T-cell (primary cell): ENCODE results near the gene GRIN2A. TPM values are rescaled to one million over a fixed set of nuclear protein-coding genes. Genes with fewer than 3 reads are reported as not detected.

Source experiments
- ATAC-seq, 4 experiments: fragments of 200-7000 bp in 3 of 4; fragments of 150-1000 bp in 1 of 4; cut with Tn5 transposase; replicated peaks in 1 of 4; 1 replicate in 3 of 4; 2 replicates in 1 of 4; pipeline ENCODE4 v1.10.0; 2021; ENCODE audit warnings: moderate library complexity in 3 of 4, mild to moderate bottlenecking in 2 of 4, moderate number of reproducible peaks in 1 of 4
- CTCF ChIA-PET, 2 donors: fragments of 300-600 bp; sonication (Branson Sonifier 250); formaldehyde crosslinking; loops; one replicate each; lab custom pipeline; 2022; ENCODE audit warnings: antibody characterized with exemption in 2 of 2; lab: Charles Lee
- POLR2A ChIA-PET, 2 donors: fragments of 300-600 bp; sonication (Branson Sonifier 250); formaldehyde crosslinking; loops; one replicate each; lab custom pipeline; 2022; ENCODE audit warnings: antibody characterized with exemption in 2 of 2; lab: Charles Lee
- DNase-seq, 35 experiments: peaks; one replicate each; pipeline versions ENCODE4 v3.0.0 to v3.0.0-alpha.2; 2013 to 2023
- H3K27ac ChIP-seq: one replicate; pipeline ENCODE4 v1.5.1; 2013; ENCODE audit warnings: low read length
- H3K27me3 ChIP-seq, 2 experiments: replicated peaks in 1 of 2; 1 replicate in 1 of 2; 2 replicates in 1 of 2; pipeline versions ENCODE4 v1.6.1 to v1.7.0; 2013; ENCODE audit warnings: low read length in 1 of 2, mixed read lengths in 1 of 2; ENCODE audit not compliant: control insufficient read depth in 2 of 2, insufficient read depth in 2 of 2; ENCODE audit errors: extremely low read depth in 1 of 2
- H3K36me3 ChIP-seq, 2 donors: 1 replicate in 1 of 2; 2 replicates in 1 of 2; pipeline versions ENCODE4 v1.6.1 to v1.7.0; 2013; ENCODE audit warnings: low read length in 1 of 2; ENCODE audit not compliant: control insufficient read depth in 2 of 2, insufficient read depth in 1 of 2; ENCODE audit errors: extremely low read depth in 1 of 2
- H3K4me1 ChIP-seq, 2 experiments: 1 replicate in 1 of 2; 2 replicates in 1 of 2; pipeline versions ENCODE4 v1.6.1 to v1.7.0; 2013; ENCODE audit warnings: low read length in 2 of 2, mixed read lengths in 1 of 2; ENCODE audit not compliant: insufficient read depth in 2 of 2, control insufficient read depth in 1 of 2; ENCODE audit errors: extremely low read depth in 1 of 2
- H3K4me3 ChIP-seq, 2 donors: 1 replicate in 1 of 2; 2 replicates in 1 of 2; pipeline versions ENCODE4 v1.5.1 to v1.7.0; 2013; ENCODE audit warnings: mild to moderate bottlenecking in 2 of 2, low read length in 1 of 2, moderate library complexity in 1 of 2; ENCODE audit not compliant: control insufficient read depth in 1 of 2; ENCODE audit errors: extremely low read depth in 1 of 2
- H3K9me3 ChIP-seq: 2 replicates; pipeline ENCODE4 v1.7.0; 2013
- H3K27ac Mint-ChIP-seq, 2 donors: one replicate each; pipeline ENCODE4 v1.8.0; 2020 to 2021; ENCODE audit warnings: mild to moderate bottlenecking in 2 of 2, mixed read lengths in 2 of 2
- H3K27me3 Mint-ChIP-seq, 2 donors: one replicate each; pipeline ENCODE4 v1.8.0; 2021 to 2022; ENCODE audit warnings: mixed read lengths in 2 of 2
- H3K36me3 Mint-ChIP-seq: one replicate; pipeline ENCODE4 v1.8.0; 2021; ENCODE audit warnings: mixed read lengths
- H3K4me1 Mint-ChIP-seq, 3 donors: one replicate each; pipeline ENCODE4 v1.8.0; 2020 to 2022; ENCODE audit warnings: mixed read lengths in 3 of 3, mild to moderate bottlenecking in 1 of 3
- H3K4me3 Mint-ChIP-seq, 3 donors: one replicate each; pipeline ENCODE4 v1.8.0; 2020 to 2022; ENCODE audit warnings: mild to moderate bottlenecking in 3 of 3, mixed read lengths in 3 of 3, moderate library complexity in 3 of 3
- H3K9me3 Mint-ChIP-seq, 3 donors: one replicate each; pipeline ENCODE4 v1.8.0; 2020 to 2022; ENCODE audit warnings: mixed read lengths in 3 of 3
- WGBS: methylation state at CpG from one replicate; pipeline ENCODE4 v1.1.5; 2013; ENCODE audit warnings: missing lambda C conversion rate; ENCODE audit not compliant: insufficient coverage; 5-methylcytosine and 5-hydroxymethylcytosine counted together
- total RNA-seq, 35 experiments: library from RNA in 6 of 35; stranded (reverse) in 6 of 35; fragments of 120-200 nt in 1 of 35; gene quantifications; one replicate each; pipeline versions ENCODE4 v1.2.1 to v1.2.4 and lab custom pipeline; 2013 to 2026

Gene GRIN2A
- total RNA-seq, 5 donors from 2014 or later (not counting 1 experiment from before 2014, with no cell fraction given): 0.03 TPM; not detected in 4

- Mint-ChIP-seq H3K36me3 (no peaks in the 10 kb centered on the region), H3K4me1 (no peaks in the 10 kb centered on the region), H3K9me3 (no peaks in the 10 kb centered on the region), H3K27me3 (peaks cover 0 to 2% of the 10 kb centered on the region in 2 donors), H3K4me3 (no peak overlapping the region), H3K27ac (no peak overlapping the region)
- ATAC-seq: no peak
- Histone ChIP-seq H3K36me3 (no peaks in the 10 kb centered on the region), H3K27me3 (peaks cover 0 to 4% of the 10 kb centered on the region in 2 experiments), H3K4me3 (no peak overlapping the region), H3K27ac (no peak overlapping the region), H3K4me1 (no peaks in the 10 kb centered on the region), H3K9me3 (no peaks in the 10 kb centered on the region)
- CTCF ChIA-PET: no interaction called here
- DNase-seq: no peak
- POLR2A ChIA-PET: no interaction called here
- 40% methylated on average over 1 of the region's 2 CpGs for WGBS
Observed at GRCh38 chr16:9854675-9855074, 327.6 kb downstream of the GRIN2A start.

GRCh38 chr16:9852003-9852402 lies 330.2 kb downstream of the GRIN2A start:
- no peaks in the 10 kb centered on the region for H3K4me1 Mint-ChIP-seq
- H3K36me3 ChIP-seq: no peaks in the 10 kb centered on the region
- POLR2A ChIA-PET: no interaction called here
- no peak overlapping the region for H3K27ac Mint-ChIP-seq
- no peak overlapping the region for H3K4me3 ChIP-seq
- H3K4me1 ChIP-seq: no peaks in the 10 kb centered on the region
- H3K4me3 Mint-ChIP-seq: no peak overlapping the region
- H3K27me3 Mint-ChIP-seq: peaks cover 0 to 3% of the 10 kb centered on the region in 2 donors
- peaks cover 0 to 5% of the 10 kb centered on the region in 2 experiments for H3K27me3 ChIP-seq
- no peaks in the 10 kb centered on the region for H3K9me3 Mint-ChIP-seq
- no peak overlapping the region for H3K27ac ChIP-seq
- no peaks in the 10 kb centered on the region for H3K36me3 Mint-ChIP-seq
- CTCF ChIA-PET: no interaction called here
- H3K9me3 ChIP-seq: no peaks in the 10 kb centered on the region
- no peak for DNase-seq
- ATAC-seq: no peak
- WGBS: 100% methylated on average over 1 of the region's 5 CpGs

- POLR2A ChIA-PET: no interaction called here
- WGBS: 79% methylated on average over 6 of the region's 9 CpGs
- Histone ChIP-seq H3K27me3 (peaks cover 0 to 5% of the 10 kb centered on the region in 2 experiments), H3K27ac (no peak overlapping the region), H3K4me3 (no peak overlapping the region), H3K9me3 (no peaks in the 10 kb centered on the region), H3K36me3 (no peaks in the 10 kb centered on the region), H3K4me1 (no peaks in the 10 kb centered on the region)
- peaks cover 0 to 3% of the 10 kb centered on the region in 2 donors for H3K27me3 Mint-ChIP-seq
- ATAC-seq (no peak), DNase-seq (no peak)
- H3K4me3 Mint-ChIP-seq: no peak overlapping the region
- CTCF ChIA-PET: no interaction called here
- H3K27ac Mint-ChIP-seq: no peak overlapping the region
- H3K36me3 Mint-ChIP-seq: no peaks in the 10 kb centered on the region
- no peaks in the 10 kb centered on the region for H3K9me3 Mint-ChIP-seq
- no peaks in the 10 kb centered on the region for H3K4me1 Mint-ChIP-seq
Observed at GRCh38 chr16:9850817-9851216, 331.4 kb downstream of the GRIN2A start.

- CTCF ChIA-PET: no interaction called here
- H3K27ac Mint-ChIP-seq: no peak overlapping the region
- DNase-seq (no peak), ATAC-seq (no peak)
- no peak overlapping the region for H3K27ac ChIP-seq
- POLR2A ChIA-PET: no interaction called here
- no peaks in the 10 kb centered on the region for H3K36me3 Mint-ChIP-seq
- no peak overlapping the region for H3K4me3 ChIP-seq
- no peaks in the 10 kb centered on the region for H3K9me3 ChIP-seq
- 81% methylated on average over 19 of the region's 20 CpGs for WGBS
- no peaks in the 10 kb centered on the region for H3K9me3 Mint-ChIP-seq
- no peaks in the 10 kb centered on the region for H3K4me1 ChIP-seq
- no peaks in the 10 kb centered on the region for H3K36me3 ChIP-seq
- peaks cover 0 to 5% of the 10 kb centered on the region in 2 experiments for H3K27me3 ChIP-seq
- no peak overlapping the region for H3K4me3 Mint-ChIP-seq
- H3K4me1 Mint-ChIP-seq: no peaks in the 10 kb centered on the region
- H3K27me3 Mint-ChIP-seq: peaks cover 0 to 3% of the 10 kb centered on the region in 2 donors
Observed at GRCh38 chr16:9849697-9850245, 332.5 kb downstream of the GRIN2A start.

GRCh38 chr16:9847146-9847545 lies 335.1 kb downstream of the GRIN2A start:
- Histone ChIP-seq H3K36me3 (no peaks in the 10 kb centered on the region), H3K9me3 (no peaks in the 10 kb centered on the region), H3K4me3 (no peak overlapping the region), H3K4me1 (no peaks in the 10 kb centered on the region), H3K27me3 (peaks cover 0 to 5% of the 10 kb centered on the region in 2 experiments), H3K27ac (no peak overlapping the region)
- H3K4me1 Mint-ChIP-seq: no peaks in the 10 kb centered on the region
- no peak overlapping the region for H3K4me3 Mint-ChIP-seq
- ATAC-seq (no peak), DNase-seq (no peak)
- WGBS: no CpG with 5 or more reads among the region's 2 CpGs
- ChIA-PET CTCF (no interaction called here), POLR2A (no interaction called here)
- H3K36me3 Mint-ChIP-seq: no peaks in the 10 kb centered on the region
- H3K27ac Mint-ChIP-seq: no peak overlapping the region
- H3K9me3 Mint-ChIP-seq: no peaks in the 10 kb centered on the region
- peaks cover 0 to 3% of the 10 kb centered on the region in 2 donors for H3K27me3 Mint-ChIP-seq

GRCh38 chr16:9846362-9847099 lies 335.7 kb downstream of the GRIN2A start:
- Mint-ChIP-seq H3K27ac (no peak overlapping the region), H3K27me3 (peaks cover 0 to 3% of the 10 kb centered on the region in 2 donors), H3K36me3 (no peaks in the 10 kb centered on the region), H3K4me3 (no peak overlapping the region), H3K4me1 (no peaks in the 10 kb centered on the region), H3K9me3 (no peaks in the 10 kb centered on the region)
- WGBS: no CpG with 5 or more reads among the region's 2 CpGs
- ChIA-PET CTCF (no interaction called here), POLR2A (no interaction called here)
- no peak overlapping the region for H3K27ac ChIP-seq
- no peak for ATAC-seq
- peaks cover 0 to 5% of the 10 kb centered on the region in 2 experiments for H3K27me3 ChIP-seq
- no peaks in the 10 kb centered on the region for H3K36me3 ChIP-seq
- no peak for DNase-seq
- H3K9me3 ChIP-seq: no peaks in the 10 kb centered on the region
- H3K4me3 ChIP-seq: no peak overlapping the region
- no peaks in the 10 kb centered on the region for H3K4me1 ChIP-seq
